HepG2 (cell line): ENCODE data around the gene MTFP1. TPM values are rescaled to one million over a fixed set of nuclear protein-coding genes. Genes with fewer than 3 reads are reported as not detected.

Experiments used
- ATAC-seq: fragments of 200-7000 bp; cut with Tn5 transposase; 3 replicates; pipeline ENCODE4 v1.9.1; 2020; ENCODE audit warnings: mild to moderate bottlenecking, moderate library complexity
- BruUV-seq: library from RNA; stranded (reverse); fragments of 400-500 nt; replicated peaks from 2 replicates; lab custom pipeline; 2021; lab: Mats Ljungman, UMichigan
- CTCF ChIA-PET: fragments of 300-600 bp; formaldehyde crosslinking; extraction: SDS; loops from one replicate; lab custom pipeline; 2021; ENCODE audit warnings: low total read pairs, inconsistent platforms, low intra/inter-chr PET ratio; lab: Yijun Ruan, JAX
- POLR2A ChIA-PET: fragments of 350-600 bp; sonication (Branson Sonifier 250); formaldehyde crosslinking; loops from one replicate; lab custom pipeline; 2020; ENCODE audit warnings: antibody characterized with exemption, inconsistent platforms; lab: Yijun Ruan, JAX
- DNase-seq: peaks from one replicate; pipeline ENCODE4 v3.0.0-alpha.2; 2015; ENCODE audit warnings: low spot score
- FAIRE-seq: peaks from 3 replicates; lab custom pipeline; 2011; peaks lifted over from hg19 to GRCh38; lab: Jason Lieb, UNC
- H2AFZ ChIP-seq: one replicate; pipeline ENCODE4 v1.6.1; 2011; ENCODE audit warnings: low read length, inconsistent platforms
- H3K27ac ChIP-seq: fragments of 300-600 bp; 3 replicates; pipeline ENCODE4 v1.8.0; 2011; ENCODE audit warnings: mixed run types, mild to moderate bottlenecking, mixed read lengths, low read length, inconsistent platforms; ENCODE audit not compliant: insufficient read depth; ENCODE audit errors: extremely low read length
- H3K27me3 ChIP-seq, 2 experiments: fragments of 200-600 bp in 1 of 2; 2 replicates in 1 of 2; 3 replicates in 1 of 2; pipeline versions ENCODE4 v1.6.0 to v1.8.0; 2011; ENCODE audit warnings: low read length in 2 of 2, mild to moderate bottlenecking in 2 of 2, moderate library complexity in 2 of 2, inconsistent platforms in 1 of 2; ENCODE audit not compliant: insufficient read depth in 2 of 2, control insufficient read depth in 1 of 2
- H3K36me3 ChIP-seq, 2 experiments: fragments of 200-600 bp in 1 of 2; replicated peaks in 1 of 2; 2 replicates in 1 of 2; 3 replicates in 1 of 2; pipeline versions ENCODE4 v1.5.1 to v1.8.0; 2011; ENCODE audit warnings: low read length in 2 of 2, inconsistent platforms in 1 of 2; ENCODE audit not compliant: insufficient read depth in 2 of 2, control insufficient read depth in 1 of 2
- H3K4me1 ChIP-seq: 2 replicates; pipeline ENCODE4 v1.5.1; 2012; ENCODE audit warnings: low read length, inconsistent platforms; ENCODE audit not compliant: insufficient read depth
- H3K4me2 ChIP-seq: 2 replicates; pipeline ENCODE4 v1.6.0; 2011; ENCODE audit warnings: low read depth, low read length, inconsistent platforms
- H3K4me3 ChIP-seq, 3 experiments: fragments of 200-600 bp in 1 of 3; sonication (generic), shearing (Covaris generic) in 1 of 3; replicated peaks in 1 of 3; 2 replicates each; pipeline ENCODE4 v1.5.1; 2011 to 2016; ENCODE audit warnings: low read length in 3 of 3, inconsistent platforms in 2 of 3, low read depth in 2 of 3, mild to moderate bottlenecking in 2 of 3, control low read depth in 1 of 3, mixed read lengths in 1 of 3; ENCODE audit not compliant: insufficient read depth in 1 of 3
- H3K79me2 ChIP-seq: one replicate; pipeline ENCODE4 v1.6.1; 2011; ENCODE audit warnings: low read length, inconsistent platforms; ENCODE audit not compliant: insufficient read depth
- H3K9ac ChIP-seq: 2 replicates; pipeline ENCODE4 v1.6.0; 2011; ENCODE audit warnings: mild to moderate bottlenecking, low read depth, low read length, inconsistent platforms; ENCODE audit not compliant: insufficient read depth
- H3K9me3 ChIP-seq: 2 replicates; pipeline ENCODE4 v1.5.1; 2012; ENCODE audit warnings: mild to moderate bottlenecking, low read length
- H4K20me1 ChIP-seq: 2 replicates; pipeline ENCODE4 v1.6.0; 2011; ENCODE audit warnings: inconsistent platforms, mild to moderate bottlenecking, low read length, moderate library complexity; ENCODE audit not compliant: insufficient read depth
- AGO2 ChIP-seq: fragments of 200-400 bp; formaldehyde crosslinking; optimal IDR thresholded peaks from 2 replicates; pipeline ENCODE3; 2017; ENCODE audit warnings: mild to moderate bottlenecking, low read depth, low read length, moderate library complexity
- HNRNPH1 ChIP-seq: fragments of 200-400 bp; formaldehyde crosslinking; optimal IDR thresholded peaks from 2 replicates; pipeline ENCODE3; 2017; ENCODE audit warnings: mild to moderate bottlenecking, low read depth, low read length
- KLF9 ChIP-seq: IDR thresholded peaks from 2 replicates; pipeline ENCODE4 v1.6.1; 2016; ENCODE audit warnings: low read depth
- NCOR1 ChIP-seq: fragments of 200-600 bp; sonication (generic); IDR thresholded peaks from 2 replicates; pipeline ENCODE4 v1.7.0; 2017; ENCODE audit warnings: antibody characterized with exemption, low read length, borderline replicate concordance
- NR2F2 ChIP-seq: IDR thresholded peaks from 2 replicates; pipeline ENCODE4 v1.6.1; 2012; ENCODE audit warnings: low read depth, inconsistent platforms, borderline replicate concordance
- POLR2AphosphoS2 ChIP-seq: IDR thresholded peaks from 2 replicates; pipeline ENCODE4 v1.6.1; 2011; ENCODE audit warnings: low read depth, low read length, improper control_type of control experiment
- RXRB ChIP-seq: IDR thresholded peaks from 2 replicates; pipeline ENCODE4 v1.6.1; 2016; ENCODE audit warnings: borderline replicate concordance, missing genetic modification reagents, missing compliant biosample characterization
- STAT6 ChIP-seq: sonication (generic); formaldehyde crosslinking; IDR thresholded peaks from 2 replicates; pipeline ENCODE4 v1.4.0; 2020; ENCODE audit warnings: missing genetic modification reagents, mild to moderate bottlenecking, borderline replicate concordance
- TFAP4 ChIP-seq: sonication (generic); IDR thresholded peaks from 2 replicates; pipeline ENCODE4 v1.6.1; 2016; ENCODE audit warnings: low read depth, borderline replicate concordance
- ZFP91 ChIP-seq: sonication (generic); formaldehyde crosslinking; IDR thresholded peaks from 2 replicates; pipeline ENCODE4 v1.9.0; 2022; ENCODE audit warnings: missing genetic modification reagents, mild to moderate bottlenecking, borderline replicate concordance
- ZMYM2 ChIP-seq: sonication (generic); formaldehyde crosslinking; IDR thresholded peaks from 2 replicates; pipeline ENCODE4 v1.8.0; 2022; ENCODE audit warnings: mild to moderate bottlenecking, missing genetic modification reagents
- ZMYM4 ChIP-seq: sonication (generic); formaldehyde crosslinking; IDR thresholded peaks from 2 replicates; pipeline ENCODE4 v1.8.1; 2023; ENCODE audit warnings: mild to moderate bottlenecking, missing genetic modification reagents
- ZNF10 ChIP-seq: sonication (generic); formaldehyde crosslinking; IDR thresholded peaks from 2 replicates; pipeline ENCODE4 v1.4.0; 2020; ENCODE audit warnings: mild to moderate bottlenecking, low read depth, missing genetic modification reagents, borderline replicate concordance
- ZNF207 ChIP-seq: fragments of 450-650 bp; IDR thresholded peaks from 2 replicates; pipeline ENCODE4 v1.6.1; 2016; ENCODE audit warnings: antibody characterized with exemption, borderline replicate concordance
- ZNF251 ChIP-seq: sonication (generic); formaldehyde crosslinking; IDR thresholded peaks from 2 replicates; pipeline ENCODE4 v1.9.0; 2021; ENCODE audit warnings: mild to moderate bottlenecking, missing genetic modification reagents
- ZNF281 ChIP-seq: sonication (generic); formaldehyde crosslinking; IDR thresholded peaks from 2 replicates; pipeline ENCODE4 v1.4.0; 2020; ENCODE audit warnings: missing genetic modification reagents, borderline replicate concordance
- ZNF557 ChIP-seq: sonication (generic); formaldehyde crosslinking; IDR thresholded peaks from 2 replicates; pipeline ENCODE4 v1.4.0; 2020; ENCODE audit warnings: missing genetic modification reagents
- ZNF792 ChIP-seq: IDR thresholded peaks from 2 replicates; pipeline ENCODE4 v1.6.1; 2016
- WGBS: methylation state at CpG from one replicate; pipeline ENCODE4 v1.1.6; 2017; ENCODE audit warnings: low lambda C conversion rate; 5-methylcytosine and 5-hydroxymethylcytosine counted together
- in situ Hi-C: cut with HindIII; loops from 2 replicates; pipeline ENCODE4 v1.10.0; 2017; ENCODE audit warnings: low pct_unique_long_range_greater_than_20kb; ENCODE audit not compliant: extremely low pct_ligation_motif_present
- intact Hi-C: fragments of 100-400 bp; cut with micrococcal nuclease; formaldehyde crosslinking; loops from one replicate; pipeline ENCODE4 v1.10.0; 2022; ENCODE audit not compliant: unreplicated experiment
- polyA plus RNA-seq, 8 experiments: library from polyadenylated mRNA; depleted of rRNA in 3 of 8; stranded (reverse) in 7 of 8; unstranded in 1 of 8; fragments of >200 nt; fragmentation: Illumina TruSeq in 4 of 8; extraction: Trizol in 4 of 8; gene quantifications; 2 replicates each; pipeline versions ENCODE4 v1.2.1 to v1.2.3, GENCODE V29; 2011 to 2016; ENCODE audit warnings: low read depth in 4 of 8, missing spikeins in 1 of 8, mixed read lengths in 1 of 8; ENCODE audit not compliant: insufficient read depth in 1 of 8
- total RNA-seq, 5 experiments: library from RNA; depleted of rRNA; stranded (reverse); fragments of >200 nt; fragmentation: Illumina TruSeq; extraction: Trizol; gene quantifications; 2 replicates each; pipeline ENCODE4 v1.2.3, GENCODE V29; 2016; ENCODE audit warnings: low read depth in 1 of 5

MTFP1 gene
- total and polyA plus RNA-seq, 2 of the 13 experiments (the other 11 are each of a cell fraction or from before 2014, with no cell fraction given) = 29.5 to 45.6 TPM

GRCh38 chr22:30438559-30438958 is 13.0 kb downstream of the MTFP1 start:
- DNase-seq (no peak), FAIRE-seq (no peak), ATAC-seq (no peak)
- in situ Hi-C loops = no loop called here
- no peaks in the 10 kb centered on the region for H3K36me3 ChIP-seq
- H3K27me3 ChIP-seq = peaks cover 0 to 11% of the 10 kb centered on the region in 2 experiments; a peak in 3 of 5 replicates
- intact Hi-C loops = no loop called here
- H3K9ac ChIP-seq = no peak overlapping the region
- ChIA-PET POLR2A (interaction anchor here (2.5 kb wide), 1 partner anchor 15 kb away, joined by 8 read pairs; no protein-coding TSS in a partner anchor), CTCF (no interaction called here)
- no peak overlapping the region for H3K27ac ChIP-seq
- peaks cover 24% of the 10 kb centered on the region for H3K4me1 ChIP-seq
- TF ChIP-seq ZNF557 (CRISPR knock-in tag) (no peak), AGO2 (no peak), NR2F2 (no peak), HNRNPH1 (no peak), TFAP4 (no peak), ZNF10 (no peak), ZFP91 (CRISPR knock-in tag) (no peak), ZNF207 (no peak), STAT6 (CRISPR knock-in tag) (no peak), ZMYM2 (CRISPR knock-in tag) (no peak), ZNF792 (CRISPR knock-in tag) (no peak), ZMYM4 (no peak), KLF9 (CRISPR knock-in tag) (no peak), ZNF251 (CRISPR knock-in tag) (no peak), NCOR1 (no peak), RXRB (no peak), POLR2AphosphoS2 (no peak), ZNF281 (CRISPR knock-in tag) (no peak)
- H3K9me3 ChIP-seq = no peaks in the 10 kb centered on the region
- no TSS peak for BruUV-seq
- H2AFZ ChIP-seq = no peak overlapping the region
- 4% methylated on average over 3 of the region's 3 CpGs for WGBS
- no peaks in the 10 kb centered on the region for H4K20me1 ChIP-seq
- no peak overlapping the region for H3K4me3 ChIP-seq
- no peaks in the 10 kb centered on the region for H3K79me2 ChIP-seq
- H3K4me2 ChIP-seq = no peak overlapping the region
